MM.1S (cell line): ENCODE results near the gene OR4D2.

Experiments used
- EZH2 ChIP-seq: fragments of 300-600 bp; sonication (generic); optimal IDR thresholded peaks from 2 replicates; pipeline ENCODE3; 2017; ENCODE audit warnings: low read depth, mild to moderate bottlenecking, antibody characterized with exemption, low read length, mixed read lengths
- EZH2phosphoT487 ChIP-seq: fragments of 300-600 bp; sonication (generic); IDR thresholded peaks from 2 replicates; pipeline ENCODE4 v1.6.1; 2018; ENCODE audit warnings: antibody characterized with exemption, low read length
- TF ChIP-seq, protein P1 (sequence below): fragments of 300-600 bp; sonication (generic); IDR thresholded peaks from 2 replicates; pipeline ENCODE4 v1.5.1; 2016; ENCODE audit warnings: antibody characterized with exemption, low read length, mixed read lengths

DNA sequence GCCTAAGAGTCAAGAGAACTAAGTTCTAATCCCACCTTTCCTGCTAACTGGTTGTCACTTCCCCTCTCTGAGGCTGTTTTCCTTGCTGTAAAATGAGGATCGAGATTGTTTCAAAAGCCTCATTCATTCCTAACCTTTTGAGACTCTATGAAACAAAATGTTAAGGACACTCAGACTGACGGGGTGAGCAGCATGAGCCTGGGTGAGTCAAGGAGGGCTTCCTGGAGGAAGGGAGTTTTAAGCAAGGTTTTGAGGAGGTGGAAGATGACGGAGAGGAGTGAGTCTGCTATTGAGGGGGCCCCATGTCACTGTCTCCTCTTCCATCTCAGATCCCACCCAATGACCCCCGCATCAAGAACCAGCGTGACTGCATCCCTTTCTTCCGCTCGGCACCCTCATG, 29.8 kb downstream of the OR4D2 start:
- TF ChIP-seq, protein P1, sequence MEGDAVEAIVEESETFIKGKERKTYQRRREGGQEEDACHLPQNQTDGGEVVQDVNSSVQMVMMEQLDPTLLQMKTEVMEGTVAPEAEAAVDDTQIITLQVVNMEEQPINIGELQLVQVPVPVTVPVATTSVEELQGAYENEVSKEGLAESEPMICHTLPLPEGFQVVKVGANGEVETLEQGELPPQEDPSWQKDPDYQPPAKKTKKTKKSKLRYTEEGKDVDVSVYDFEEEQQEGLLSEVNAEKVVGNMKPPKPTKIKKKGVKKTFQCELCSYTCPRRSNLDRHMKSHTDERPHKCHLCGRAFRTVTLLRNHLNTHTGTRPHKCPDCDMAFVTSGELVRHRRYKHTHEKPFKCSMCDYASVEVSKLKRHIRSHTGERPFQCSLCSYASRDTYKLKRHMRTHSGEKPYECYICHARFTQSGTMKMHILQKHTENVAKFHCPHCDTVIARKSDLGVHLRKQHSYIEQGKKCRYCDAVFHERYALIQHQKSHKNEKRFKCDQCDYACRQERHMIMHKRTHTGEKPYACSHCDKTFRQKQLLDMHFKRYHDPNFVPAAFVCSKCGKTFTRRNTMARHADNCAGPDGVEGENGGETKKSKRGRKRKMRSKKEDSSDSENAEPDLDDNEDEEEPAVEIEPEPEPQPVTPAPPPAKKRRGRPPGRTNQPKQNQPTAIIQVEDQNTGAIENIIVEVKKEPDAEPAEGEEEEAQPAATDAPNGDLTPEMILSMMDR: no peak
- no peak for TF ChIP-seq EZH2
- no peak for TF ChIP-seq EZH2phosphoT487
